ENCODE data around the gene SLC30A5.
"Not testable (repeated sequence)": the region's sequence is repeated elsewhere in the genome, so short reads cannot be mapped to it uniquely, and the experiment has no call there.

The SLC30A5 gene

GRCh38 chr5:69093771-69094482 is at the start of gene SLC30A5:
TSS of gene SLC30A5 (plus strand) at chr5:69094014. CDS start at chr5:69094256, 242 bp downstream.
- DNase-seq: peak; percentile 99

GRCh38 chr5:69045213-69045612 is 48.6 kb upstream of the SLC30A5 start:
- not testable (repeated sequence) for DNase-seq

GRCh38 chr5:69046375-69046957 is 47.3 kb upstream of the SLC30A5 start:
- no peak for DNase-seq

- DNase-seq: no peak
Measured at GRCh38 chr5:69048230-69048629, 45.6 kb upstream of the SLC30A5 start.

- no peak for DNase-seq
Measured at GRCh38 chr5:69049151-69049550, 44.7 kb upstream of the SLC30A5 start.

GRCh38 chr5:69049796-69050195 is 44.0 kb upstream of the SLC30A5 start:
- no peak for DNase-seq

GRCh38 chr5:69050214-69050613 is 43.6 kb upstream of the SLC30A5 start:
- DNase-seq: no peak

GRCh38 chr5:69052181-69052580 is 41.6 kb upstream of the SLC30A5 start:
- no peak for DNase-seq

- no peak for DNase-seq
Measured at GRCh38 chr5:69074664-69075521, 18.9 kb upstream of the SLC30A5 start.

GRCh38 chr5:69075522-69076179 is 18.2 kb upstream of the SLC30A5 start:
- no peak for DNase-seq

GRCh38 chr5:69078921-69079540 is 14.8 kb upstream of the SLC30A5 start:
- DNase-seq: no peak

GRCh38 chr5:69079556-69079955 is 14.3 kb upstream of the SLC30A5 start:
- DNase-seq: no peak

- no peak for DNase-seq
Measured at GRCh38 chr5:69083412-69083811, 10.4 kb upstream of the SLC30A5 start.

GRCh38 chr5:69084195-69084594 is 9.6 kb upstream of the SLC30A5 start:
- DNase-seq: no peak

GRCh38 chr5:69084903-69085302 is 8.9 kb upstream of the SLC30A5 start:
- no peak for DNase-seq

- no peak for DNase-seq
Measured at GRCh38 chr5:69086206-69086605, 7.6 kb upstream of the SLC30A5 start.

- not testable (repeated sequence) for DNase-seq
Measured at GRCh38 chr5:69088006-69088405, 5.8 kb upstream of the SLC30A5 start.

- no peak for DNase-seq
Measured at GRCh38 chr5:69090158-69090557, 3.7 kb upstream of the SLC30A5 start.

- DNase-seq: no peak
Measured at GRCh38 chr5:69091771-69092170, 2.0 kb upstream of the SLC30A5 start.

GRCh38 chr5:69092969-69093368 is 845 bp upstream of the SLC30A5 start:
- DNase-seq: no peak

- no peak for DNase-seq
Measured at GRCh38 chr5:69099302-69099701, 5.5 kb downstream of the SLC30A5 start.

GRCh38 chr5:69103521-69103920 is 9.7 kb downstream of the SLC30A5 start:
- DNase-seq: no peak
